Gastrocnemius medialis (tissue), 4 donors: Measurements from ENCODE around the gene TBX20. TPM values are rescaled to one million over a fixed set of nuclear protein-coding genes. Genes with fewer than 3 reads are reported as not detected.

Experiments used
- ATAC-seq, 2 donors: fragments of 150-250 bp; one replicate each; pipeline ENCODE4 v1.9.1; 2016
- DNase-seq, 2 donors: peaks; one replicate each; pipeline ENCODE4 v3.0.0-alpha.2; 2019
- H3K27ac ChIP-seq, 4 donors: fragments of 200-600 bp; sonication (generic); 1 replicate in 1 of 4; 2 replicates in 3 of 4; pipeline ENCODE4 v1.5.1; 2016 to 2018; ENCODE audit warnings: mild to moderate bottlenecking in 2 of 4, moderate library complexity in 1 of 4
- H3K27me3 ChIP-seq, 3 donors: fragments of 200-600 bp; sonication (generic) in 2 of 3; 1 replicate in 1 of 3; 2 replicates in 2 of 3; pipeline versions ENCODE4 v1.5.1 to v1.6.0; 2016 to 2019; ENCODE audit warnings: mild to moderate bottlenecking in 1 of 3, moderate library complexity in 1 of 3
- H3K36me3 ChIP-seq, 2 donors: fragments of 200-600 bp; sonication (generic) in 1 of 2; one replicate each; pipeline ENCODE4 v1.5.1; 2017 to 2018
- H3K4me1 ChIP-seq, 2 donors: fragments of 200-600 bp; sonication (generic) in 1 of 2; one replicate each; pipeline ENCODE4 v1.5.1; 2016 to 2017; ENCODE audit warnings: mild to moderate bottlenecking in 2 of 2
- H3K4me3 ChIP-seq, 4 donors: fragments of 200-600 bp; sonication (generic) in 3 of 4; 1 replicate in 1 of 4; 2 replicates in 3 of 4; pipeline ENCODE4 v1.5.1; 2016 to 2019; ENCODE audit warnings: mild to moderate bottlenecking in 2 of 4
- H3K9me3 ChIP-seq, 3 donors: fragments of 200-600 bp; sonication (generic) in 2 of 3; 1 replicate in 1 of 3; 2 replicates in 2 of 3; pipeline ENCODE4 v1.5.1; 2016 to 2019
- POLR2A ChIP-seq, 2 donors: fragments of 450-650 bp; IDR thresholded peaks; one replicate each; pipeline ENCODE4 v1.6.1; 2017; ENCODE audit warnings: antibody characterized with exemption in 2 of 2, mild to moderate bottlenecking in 2 of 2, moderate library complexity in 2 of 2
- in situ Hi-C, 4 donors: fragments of 200-750 bp; cut with MboI; loops; one replicate each; pipeline versions ENCODE4 v1.15.0 to v1.8.0; 2017; ENCODE audit warnings: low sequenced_read_pairs in 4 of 4
- intact Hi-C: fragments of 100-400 bp; cut with DNase I; formaldehyde crosslinking; loops from one replicate; pipeline ENCODE4 v1.15.1; 2023; ENCODE audit warnings: low total_unique reads
- total RNA-seq, 4 donors: library from RNA; depleted of rRNA; stranded (reverse); fragments of >200 nt; gene quantifications; one replicate each; pipeline versions ENCODE4 v1.1.0 to v1.2.3, GENCODE V29; 2016
- TF ChIP-seq, protein P1 (sequence below), 5 experiments: fragments of 450-650 bp in 3 of 5; fragments of 200-600 bp in 2 of 5; sonication (generic) in 2 of 5; IDR thresholded peaks in 4 of 5; conservative IDR thresholded peaks in 1 of 5; 1 replicate in 4 of 5; 2 replicates in 1 of 5; pipeline ENCODE4 v1.5.1; 2016 to 2019; ENCODE audit warnings: antibody characterized with exemption in 5 of 5, mild to moderate bottlenecking in 3 of 5, moderate library complexity in 3 of 5

TBX20 gene
- total RNA-seq, 4 donors from 2014 or later = not detected

DNA sequence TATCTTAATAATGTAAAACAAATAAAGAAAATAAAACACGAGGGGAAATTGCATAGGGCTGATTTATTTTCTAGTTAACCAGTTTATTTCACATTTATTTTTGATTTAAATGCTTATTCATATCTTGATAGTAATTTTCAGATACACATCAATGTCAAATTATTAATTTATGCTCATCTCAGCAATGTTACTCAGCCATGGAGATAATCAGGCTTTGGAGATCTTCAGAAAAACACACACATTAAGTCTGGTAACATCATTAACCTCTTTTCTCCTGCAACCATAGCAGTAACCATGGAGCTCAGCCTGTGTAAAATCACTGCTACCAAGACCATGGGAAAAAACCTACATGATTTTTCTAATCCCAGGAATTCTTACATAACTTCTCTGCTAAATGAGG lies 31.9 kb upstream of the TBX20 start:
- TF ChIP-seq, protein P1, sequence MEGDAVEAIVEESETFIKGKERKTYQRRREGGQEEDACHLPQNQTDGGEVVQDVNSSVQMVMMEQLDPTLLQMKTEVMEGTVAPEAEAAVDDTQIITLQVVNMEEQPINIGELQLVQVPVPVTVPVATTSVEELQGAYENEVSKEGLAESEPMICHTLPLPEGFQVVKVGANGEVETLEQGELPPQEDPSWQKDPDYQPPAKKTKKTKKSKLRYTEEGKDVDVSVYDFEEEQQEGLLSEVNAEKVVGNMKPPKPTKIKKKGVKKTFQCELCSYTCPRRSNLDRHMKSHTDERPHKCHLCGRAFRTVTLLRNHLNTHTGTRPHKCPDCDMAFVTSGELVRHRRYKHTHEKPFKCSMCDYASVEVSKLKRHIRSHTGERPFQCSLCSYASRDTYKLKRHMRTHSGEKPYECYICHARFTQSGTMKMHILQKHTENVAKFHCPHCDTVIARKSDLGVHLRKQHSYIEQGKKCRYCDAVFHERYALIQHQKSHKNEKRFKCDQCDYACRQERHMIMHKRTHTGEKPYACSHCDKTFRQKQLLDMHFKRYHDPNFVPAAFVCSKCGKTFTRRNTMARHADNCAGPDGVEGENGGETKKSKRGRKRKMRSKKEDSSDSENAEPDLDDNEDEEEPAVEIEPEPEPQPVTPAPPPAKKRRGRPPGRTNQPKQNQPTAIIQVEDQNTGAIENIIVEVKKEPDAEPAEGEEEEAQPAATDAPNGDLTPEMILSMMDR (IDR thresholded peaks at IDR 0.05 in 4 of 5, conservative IDR thresholded peaks at IDR 0.05 in 1 of 5) = no peak
- no peak for TF ChIP-seq POLR2A (IDR thresholded peaks at IDR 0.05)
- in situ Hi-C loops (no loop called here), intact Hi-C loops (no loop called here)
- H3K27me3 ChIP-seq = no peaks in the 10 kb centered on the region
- H3K27ac ChIP-seq = no peak overlapping the region
- no peak overlapping the region for H3K4me3 ChIP-seq
- H3K9me3 ChIP-seq = no peaks in the 10 kb centered on the region
- no peaks in the 10 kb centered on the region for H3K4me1 ChIP-seq
- ATAC-seq = no peak
- no peaks in the 10 kb centered on the region for H3K36me3 ChIP-seq
- no peak for DNase-seq

DNA sequence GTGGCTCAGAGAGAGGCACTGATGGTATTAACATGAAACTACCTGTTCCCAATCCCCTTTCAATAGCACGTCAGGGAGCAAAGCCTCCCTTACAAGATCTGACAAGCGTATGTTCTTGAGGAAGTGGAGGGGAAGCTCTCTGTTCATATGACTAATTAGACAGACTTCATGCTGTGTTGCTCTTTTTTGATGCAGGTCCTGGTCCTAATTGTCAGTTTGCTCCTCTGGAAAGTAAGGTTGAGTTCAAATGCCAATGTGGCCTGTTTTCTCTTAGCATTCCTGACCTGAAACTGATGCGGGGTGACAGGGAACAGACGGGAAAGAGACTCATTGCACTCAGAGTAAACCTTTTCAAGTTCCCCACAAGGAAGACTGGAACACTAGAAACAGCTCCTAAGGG lies 27.0 kb upstream of the TBX20 start:
- no peaks in the 10 kb centered on the region for H3K9me3 ChIP-seq
- H3K4me3 ChIP-seq = no peak overlapping the region
- H3K27me3 ChIP-seq = no peaks in the 10 kb centered on the region
- TF ChIP-seq POLR2A (IDR thresholded peaks at IDR 0.05) = no peak
- TF ChIP-seq, protein P1 (IDR thresholded peaks at IDR 0.05 in 4 of 5, conservative IDR thresholded peaks at IDR 0.05 in 1 of 5) = no peak
- H3K36me3 ChIP-seq = no peaks in the 10 kb centered on the region
- in situ Hi-C loops = no loop called here
- intact Hi-C loops = no loop called here
- no peak overlapping the region for H3K27ac ChIP-seq
- H3K4me1 ChIP-seq = no peaks in the 10 kb centered on the region
- no peak for DNase-seq
- ATAC-seq = no peak

DNA sequence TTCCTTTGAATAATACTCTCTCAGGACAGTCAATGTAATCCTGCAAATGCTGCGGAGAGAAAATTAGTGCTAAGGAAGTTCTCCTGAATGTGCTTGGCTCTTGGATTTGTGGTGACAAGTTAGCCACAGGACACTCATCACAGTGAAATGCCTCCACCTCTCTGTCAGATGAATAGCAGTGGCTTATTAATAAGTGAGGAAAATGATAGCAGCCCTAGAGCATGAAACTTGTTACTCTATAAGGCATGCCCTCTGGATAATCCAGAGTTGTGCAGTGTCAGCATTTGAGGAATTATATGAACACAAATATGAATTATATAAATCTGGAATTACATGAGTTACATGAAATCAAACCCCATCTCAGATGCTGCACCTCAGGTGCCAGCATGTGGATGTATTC lies 23.5 kb upstream of the TBX20 start:
- Histone ChIP-seq H3K4me3 (no peak overlapping the region), H3K27me3 (peaks cover 0 to under 1% (median 0%) of the 10 kb centered on the region in 3 donors), H3K36me3 (no peaks in the 10 kb centered on the region), H3K27ac (no peak overlapping the region), H3K9me3 (no peaks in the 10 kb centered on the region), H3K4me1 (no peaks in the 10 kb centered on the region)
- ATAC-seq (no peak), DNase-seq (no peak)
- intact Hi-C loops = no loop called here
- no peak for TF ChIP-seq POLR2A (IDR thresholded peaks at IDR 0.05)
- TF ChIP-seq, protein P1 (IDR thresholded peaks at IDR 0.05 in 4 of 5, conservative IDR thresholded peaks at IDR 0.05 in 1 of 5) = no peak
- in situ Hi-C loops = no loop called here

DNA sequence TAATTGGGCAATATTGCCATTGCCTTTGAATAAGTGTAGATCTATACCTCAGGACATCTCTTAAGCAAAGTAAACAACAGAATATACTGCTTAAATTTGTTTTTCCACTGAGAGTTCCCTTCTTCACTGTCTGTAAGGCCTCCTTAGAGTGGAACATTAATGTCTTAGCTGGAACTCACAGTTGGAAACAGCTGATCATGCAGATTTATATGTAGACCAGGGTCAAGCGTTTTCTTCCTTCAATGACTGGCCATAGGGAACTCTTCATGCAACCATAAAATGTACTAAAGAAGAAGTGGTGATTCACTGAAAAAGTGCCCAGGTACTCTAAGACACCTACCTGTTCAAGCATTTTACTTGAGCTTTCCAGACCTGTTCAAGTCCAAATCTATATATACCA lies 18.3 kb upstream of the TBX20 start:
- no peak overlapping the region for H3K27ac ChIP-seq
- no peak overlapping the region for H3K4me3 ChIP-seq
- no peaks in the 10 kb centered on the region for H3K9me3 ChIP-seq
- H3K4me1 ChIP-seq = no peaks in the 10 kb centered on the region
- H3K27me3 ChIP-seq = peaks cover 0 to 6% (median 3%) of the 10 kb centered on the region in 3 donors
- TF ChIP-seq, protein P1 (IDR thresholded peaks at IDR 0.05 in 4 of 5, conservative IDR thresholded peaks at IDR 0.05 in 1 of 5) = no peak
- TF ChIP-seq POLR2A (IDR thresholded peaks at IDR 0.05) = no peak
- no peak for ATAC-seq
- H3K36me3 ChIP-seq = no peaks in the 10 kb centered on the region
- DNase-seq = no peak
- intact Hi-C loops = no loop called here
- in situ Hi-C loops = no loop called here

DNA sequence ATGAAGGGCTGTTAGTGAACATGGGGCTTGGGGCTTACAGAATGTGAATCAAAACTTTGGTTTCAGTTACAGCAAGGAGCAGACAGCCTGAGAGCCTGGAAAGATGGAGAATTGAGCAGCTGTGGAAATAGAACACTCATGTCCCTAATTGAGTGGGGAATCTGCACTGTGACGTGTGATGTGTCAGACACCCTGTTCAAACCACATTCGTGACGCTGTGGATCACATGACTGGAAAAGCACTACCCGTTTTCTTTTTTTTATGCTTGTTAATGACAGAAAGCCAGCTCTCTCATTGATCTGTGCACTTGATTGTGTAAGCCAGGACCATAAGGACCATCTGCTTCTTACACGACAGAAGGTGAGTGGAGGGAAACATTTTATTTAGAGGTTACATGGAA lies 15.1 kb upstream of the TBX20 start:
- Histone ChIP-seq H3K4me3 (no peak overlapping the region), H3K36me3 (no peaks in the 10 kb centered on the region), H3K9me3 (no peaks in the 10 kb centered on the region), H3K4me1 (no peaks in the 10 kb centered on the region), H3K27ac (no peak overlapping the region), H3K27me3 (peaks cover 5 to 12% (median 10%) of the 10 kb centered on the region in 3 donors)
- intact Hi-C loops (no loop called here), in situ Hi-C loops (no loop called here)
- DNase-seq = no peak
- TF ChIP-seq POLR2A (IDR thresholded peaks at IDR 0.05) = no peak
- no peak for ATAC-seq
